Fibroblast of villous mesenchyme (primary cell): ENCODE data around the gene PHF2. TPM values are rescaled to one million over a fixed set of nuclear protein-coding genes. Genes with fewer than 3 reads are reported as not detected.

ENCODE experiments used
- DNase-seq: peaks from one replicate; pipeline ENCODE4 v3.0.0-alpha.2; 2010; ENCODE audit warnings: low read depth
- H3K4me3 ChIP-seq: 2 replicates; pipeline ENCODE4 v1.5.1; 2011; ENCODE audit warnings: low read depth, mild to moderate bottlenecking, low read length
- total RNA-seq: library from RNA; depleted of rRNA; stranded (reverse); fragments of >200 nt; gene quantifications from 2 replicates; pipeline ENCODE4 v1.2.3, GENCODE V29; 2012
- TF ChIP-seq, protein P1 (sequence below): IDR thresholded peaks from 2 replicates; pipeline ENCODE4 v1.5.1; 2012; ENCODE audit warnings: low read depth, mild to moderate bottlenecking, low read length; ENCODE audit not compliant: insufficient read depth

Gene PHF2
- total RNA-seq, 1 donor = 15.5 TPM

DNA sequence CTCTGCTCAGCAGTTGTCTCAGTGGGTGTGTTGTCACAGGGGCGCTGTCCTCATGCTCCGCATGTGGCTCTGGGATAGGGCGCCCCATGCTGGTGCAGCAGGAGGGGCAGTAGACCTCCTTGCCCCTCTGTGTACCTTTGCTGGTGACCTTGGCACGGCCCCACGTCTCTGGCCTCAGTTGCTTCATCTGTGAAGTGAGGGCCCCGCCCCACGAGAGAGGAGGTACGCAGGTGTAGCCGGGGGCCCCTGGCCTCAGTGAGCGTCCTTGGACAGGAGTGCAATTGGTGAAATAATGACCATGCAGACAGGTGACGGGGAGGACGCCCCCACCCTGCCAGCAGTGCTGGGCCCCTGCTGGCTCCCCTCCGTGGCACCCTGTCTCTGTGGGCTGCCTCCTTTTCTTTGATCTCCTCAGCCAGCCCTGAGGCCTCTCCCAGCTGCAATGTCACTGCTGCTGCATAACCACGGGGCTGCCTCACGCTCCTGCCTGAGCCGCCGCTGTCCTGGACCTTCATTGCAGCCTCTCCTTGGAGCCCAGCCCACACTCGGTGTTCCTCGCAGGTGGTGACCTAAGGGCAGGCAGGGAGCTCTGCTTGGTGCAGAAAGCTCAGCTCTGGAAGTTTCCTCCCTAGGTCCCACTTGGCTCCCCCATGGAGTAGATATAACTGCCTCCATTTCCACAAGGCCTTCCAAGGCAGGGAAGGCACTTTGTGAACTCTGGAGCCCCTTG, 57.3 kb downstream of the PHF2 start:
- no peak for DNase-seq
- no peak overlapping the region for H3K4me3 ChIP-seq
- TF ChIP-seq, protein P1, sequence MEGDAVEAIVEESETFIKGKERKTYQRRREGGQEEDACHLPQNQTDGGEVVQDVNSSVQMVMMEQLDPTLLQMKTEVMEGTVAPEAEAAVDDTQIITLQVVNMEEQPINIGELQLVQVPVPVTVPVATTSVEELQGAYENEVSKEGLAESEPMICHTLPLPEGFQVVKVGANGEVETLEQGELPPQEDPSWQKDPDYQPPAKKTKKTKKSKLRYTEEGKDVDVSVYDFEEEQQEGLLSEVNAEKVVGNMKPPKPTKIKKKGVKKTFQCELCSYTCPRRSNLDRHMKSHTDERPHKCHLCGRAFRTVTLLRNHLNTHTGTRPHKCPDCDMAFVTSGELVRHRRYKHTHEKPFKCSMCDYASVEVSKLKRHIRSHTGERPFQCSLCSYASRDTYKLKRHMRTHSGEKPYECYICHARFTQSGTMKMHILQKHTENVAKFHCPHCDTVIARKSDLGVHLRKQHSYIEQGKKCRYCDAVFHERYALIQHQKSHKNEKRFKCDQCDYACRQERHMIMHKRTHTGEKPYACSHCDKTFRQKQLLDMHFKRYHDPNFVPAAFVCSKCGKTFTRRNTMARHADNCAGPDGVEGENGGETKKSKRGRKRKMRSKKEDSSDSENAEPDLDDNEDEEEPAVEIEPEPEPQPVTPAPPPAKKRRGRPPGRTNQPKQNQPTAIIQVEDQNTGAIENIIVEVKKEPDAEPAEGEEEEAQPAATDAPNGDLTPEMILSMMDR = no peak

DNA sequence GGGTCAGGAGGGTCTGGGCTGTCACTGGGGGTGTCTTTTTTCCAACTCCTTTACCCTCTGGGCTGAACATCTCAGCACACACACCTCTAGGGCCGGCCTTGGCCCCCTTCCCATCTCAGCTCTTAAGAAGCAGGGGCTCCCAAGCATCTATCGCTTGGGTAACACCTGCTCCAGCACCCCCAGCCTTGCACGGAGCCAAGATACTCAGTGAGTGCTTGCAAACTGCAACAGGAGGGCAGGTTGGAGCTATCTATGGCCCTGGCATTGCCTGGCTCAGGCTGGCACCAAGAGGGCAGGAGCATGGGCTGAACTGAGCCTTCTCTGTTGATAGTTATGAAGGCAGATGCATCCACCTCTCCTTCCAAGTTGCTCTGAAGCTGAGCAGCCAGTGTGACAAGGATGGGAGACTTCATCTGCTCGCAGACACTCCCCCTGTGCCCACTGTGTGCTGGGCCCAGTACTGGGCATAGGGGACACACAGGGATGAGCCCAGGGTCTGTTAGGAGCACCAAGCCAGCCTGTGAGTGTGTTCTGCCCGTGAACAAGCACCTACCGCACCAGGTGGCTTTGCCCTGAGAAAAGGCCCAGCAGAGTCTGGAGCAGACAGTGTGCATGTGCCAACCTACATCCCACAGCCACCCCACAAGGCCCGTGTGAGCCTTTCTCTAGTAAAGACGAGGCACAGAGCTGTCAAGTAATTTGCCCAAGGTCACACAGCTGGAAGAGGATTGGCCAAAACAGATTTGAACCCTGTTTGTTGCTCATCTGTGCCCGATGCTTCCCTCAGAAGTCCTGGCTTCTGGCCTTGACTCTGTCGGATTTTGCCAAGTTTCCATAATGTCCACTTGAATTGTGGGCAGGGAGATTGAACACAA, 58.2 kb downstream of the PHF2 start:
- no peak overlapping the region for H3K4me3 ChIP-seq
- no peak for DNase-seq
- TF ChIP-seq, protein P1 = no peak

DNA sequence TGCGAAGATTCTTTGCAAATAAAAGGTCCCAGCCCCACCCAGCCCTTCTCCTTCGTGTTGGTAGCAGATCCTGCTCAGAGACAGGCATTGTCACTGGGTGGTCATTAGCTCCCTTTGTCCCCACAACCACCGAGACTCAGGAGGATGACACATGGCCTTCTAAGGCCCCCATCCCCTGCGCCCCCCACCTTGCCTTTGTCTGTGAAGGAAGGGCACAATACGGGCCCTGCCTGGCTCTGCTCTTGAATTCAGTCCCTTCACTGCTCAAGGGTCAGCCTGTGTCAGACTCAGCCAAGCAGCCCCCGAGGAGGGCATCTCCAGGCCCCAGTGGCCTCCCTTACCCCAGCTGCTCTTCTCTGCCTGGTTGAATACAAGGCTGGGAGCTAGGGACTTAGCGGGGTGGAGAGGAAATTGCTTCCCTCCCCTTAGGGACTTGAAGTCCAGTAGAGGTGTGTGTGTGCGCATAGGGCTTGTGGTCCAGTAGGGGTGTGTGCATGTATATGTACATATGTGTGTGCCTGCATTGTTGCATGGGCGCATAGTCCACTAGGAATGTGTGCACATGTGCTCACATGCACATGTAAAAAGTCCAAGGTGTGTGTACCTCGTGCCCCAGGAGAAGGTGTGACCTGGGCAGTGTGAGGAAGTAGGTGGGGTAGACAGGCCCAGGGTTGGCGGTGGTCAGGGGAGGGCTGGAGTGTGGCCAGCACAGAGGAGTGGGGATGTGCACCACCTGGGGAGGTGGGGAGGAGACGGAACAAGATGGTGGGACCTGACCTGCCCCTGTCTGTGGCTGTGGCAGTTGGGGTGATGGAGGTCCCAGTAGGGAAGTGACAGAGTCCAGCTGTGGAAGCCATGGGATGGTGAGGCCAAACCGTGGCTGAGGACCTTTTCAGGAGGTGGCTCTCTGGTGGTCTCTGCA, 59.1 kb downstream of the PHF2 start:
- no peak for DNase-seq
- TF ChIP-seq, protein P1 = no peak
- no peak overlapping the region for H3K4me3 ChIP-seq

DNA sequence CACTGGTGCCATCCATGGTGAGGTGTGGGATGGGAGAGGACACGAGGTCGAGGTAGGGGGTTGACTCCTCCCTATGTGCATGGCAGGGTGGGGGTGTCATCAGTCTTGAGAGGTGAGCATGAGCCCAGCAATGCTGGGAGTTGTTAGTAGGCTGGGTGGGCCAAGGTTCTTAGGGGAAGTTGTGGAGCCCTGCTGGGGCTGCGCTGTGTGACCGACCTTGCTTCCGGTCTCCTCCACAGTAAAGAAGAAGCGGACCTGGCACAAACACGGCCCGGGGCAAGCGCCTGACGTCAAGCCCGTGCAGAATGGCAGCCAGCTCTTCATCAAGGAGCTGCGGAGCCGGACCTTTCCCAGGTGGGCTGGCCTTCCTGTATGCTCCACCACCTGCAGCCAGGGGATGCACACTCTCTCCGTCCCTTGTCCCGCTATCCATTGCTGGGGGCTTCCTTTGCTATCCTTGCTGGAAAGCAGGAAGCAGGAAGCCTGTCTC, 59.8 kb downstream of the PHF2 start:
- DNase-seq = no peak
- H3K4me3 ChIP-seq = no peak overlapping the region
- TF ChIP-seq, protein P1 = no peak

DNA sequence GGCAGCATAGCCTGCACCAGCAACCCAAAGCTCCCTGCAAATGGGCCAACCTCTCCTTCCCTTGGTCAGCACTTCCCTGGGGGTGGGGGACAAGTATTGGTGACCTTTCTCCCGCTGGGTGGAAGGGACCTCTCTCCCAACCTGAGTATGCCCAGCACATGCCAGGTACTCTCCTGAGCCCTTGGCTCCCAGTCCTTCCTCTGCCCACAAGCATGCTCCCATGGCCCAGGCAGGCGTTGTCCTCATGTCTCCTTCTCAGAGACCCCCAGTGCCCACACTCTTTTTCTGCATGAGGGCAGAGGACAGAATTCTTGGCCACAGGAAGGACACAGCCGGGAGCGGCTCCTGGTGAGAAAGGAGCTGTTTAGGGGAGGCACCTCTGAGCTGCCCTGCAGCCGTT, 60.3 kb downstream of the PHF2 start:
- TF ChIP-seq, protein P1 = no peak
- no peak for DNase-seq
- no peak overlapping the region for H3K4me3 ChIP-seq

DNA sequence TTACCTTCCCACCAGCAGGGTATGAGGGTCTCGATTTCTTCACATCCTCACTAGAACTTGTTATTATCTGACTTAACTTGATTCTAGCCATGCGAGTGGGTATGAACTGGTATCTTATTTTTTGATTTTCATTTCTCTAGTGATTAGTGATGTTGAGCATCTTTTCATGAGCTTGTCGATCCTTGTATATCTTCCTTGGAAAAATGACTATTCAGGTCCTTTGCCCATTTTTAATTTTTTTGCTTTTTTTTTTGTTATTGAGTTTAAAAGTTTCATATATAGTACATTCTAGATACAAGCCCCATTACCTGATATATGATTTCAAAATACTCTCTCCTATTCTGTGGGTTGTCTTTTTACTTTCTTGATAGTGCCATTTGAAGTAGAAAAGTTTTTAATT, 61.5 kb downstream of the PHF2 start:
- DNase-seq = no peak
- TF ChIP-seq, protein P1 = no peak
- H3K4me3 ChIP-seq = no peak overlapping the region
